Parathyroid adenoma (tissue), 2 donors: ENCODE results near the gene MTUS2.

ENCODE experiments used
- H2AFZ ChIP-seq: fragments of 300-600 bp; sonication (generic); one replicate; pipeline ENCODE4 v1.7.0; 2017; ENCODE audit warnings: antibody characterized with exemption, mild to moderate bottlenecking
- H3K27ac ChIP-seq: fragments of 300-600 bp; sonication (generic); one replicate; pipeline ENCODE4 v1.7.0; 2017
- H3K27me3 ChIP-seq: fragments of 300-600 bp; sonication (generic); one replicate; pipeline ENCODE4 v1.7.0; 2017; ENCODE audit warnings: low read length; ENCODE audit not compliant: control insufficient read depth, insufficient read depth
- H3K36me3 ChIP-seq: fragments of 300-600 bp; sonication (generic); one replicate; pipeline ENCODE4 v1.7.0; 2017; ENCODE audit warnings: low read length; ENCODE audit not compliant: control insufficient read depth, insufficient read depth
- H3K4me1 ChIP-seq: fragments of 300-600 bp; sonication (generic); one replicate; pipeline ENCODE4 v1.7.0; 2017; ENCODE audit warnings: control low read depth
- H3K4me2 ChIP-seq: fragments of 300-600 bp; sonication (generic); one replicate; pipeline ENCODE4 v1.7.0; 2017; ENCODE audit warnings: low read length
- H3K4me3 ChIP-seq: fragments of 300-600 bp; sonication (generic); one replicate; pipeline ENCODE4 v1.7.0; 2017; ENCODE audit warnings: low read depth, low read length
- H3K79me2 ChIP-seq: fragments of 300-600 bp; sonication (generic); one replicate; pipeline ENCODE4 v1.7.0; 2017; ENCODE audit warnings: control low read depth
- H3K9ac ChIP-seq: fragments of 300-600 bp; sonication (generic); one replicate; pipeline ENCODE4 v1.7.0; 2017; ENCODE audit warnings: mild to moderate bottlenecking
- H3K9me3 ChIP-seq: fragments of 300-600 bp; sonication (generic); one replicate; pipeline ENCODE4 v1.7.0; 2017; ENCODE audit warnings: low read length; ENCODE audit not compliant: control insufficient read depth
- CTCF ChIP-seq: fragments of 300-600 bp; sonication (generic); IDR thresholded peaks from one replicate; pipeline ENCODE4 v1.7.0; 2017; ENCODE audit warnings: antibody characterized with exemption, mild to moderate bottlenecking
- donor health status: primary hyperparathyroidism.

Gene MTUS2

GRCh38 chr13:29005035-29005762 is 185.1 kb downstream of the MTUS2 start:
- H3K36me3 ChIP-seq, result no peaks in the 10 kb centered on the region
- no peak overlapping the region for H3K27ac ChIP-seq
- H3K4me1 ChIP-seq, result no peaks in the 10 kb centered on the region
- no peak overlapping the region for H3K4me3 ChIP-seq
- no peaks in the 10 kb centered on the region for H3K9me3 ChIP-seq
- no peak overlapping the region for H2AFZ ChIP-seq
- H3K27me3 ChIP-seq, result peaks cover 4% of the 10 kb centered on the region
- no peak overlapping the region for H3K4me2 ChIP-seq
- TF ChIP-seq CTCF, result no peak
- H3K9ac ChIP-seq, result no peak overlapping the region
- H3K79me2 ChIP-seq, result no peaks in the 10 kb centered on the region

- H3K27me3 ChIP-seq, result peaks cover 4% of the 10 kb centered on the region
- TF ChIP-seq CTCF, result no peak
- H3K9ac ChIP-seq, result no peak overlapping the region
- no peak overlapping the region for H3K4me2 ChIP-seq
- no peak overlapping the region for H3K27ac ChIP-seq
- H3K4me1 ChIP-seq, result no peaks in the 10 kb centered on the region
- H3K36me3 ChIP-seq, result no peaks in the 10 kb centered on the region
- no peaks in the 10 kb centered on the region for H3K9me3 ChIP-seq
- H3K4me3 ChIP-seq, result no peak overlapping the region
- no peaks in the 10 kb centered on the region for H3K79me2 ChIP-seq
- no peak overlapping the region for H2AFZ ChIP-seq
Measured at GRCh38 chr13:29005763-29006120, 185.6 kb downstream of the MTUS2 start.

GRCh38 chr13:29006359-29006850 is 186.3 kb downstream of the MTUS2 start:
- no peak for TF ChIP-seq CTCF
- no peak overlapping the region for H3K9ac ChIP-seq
- no peaks in the 10 kb centered on the region for H3K9me3 ChIP-seq
- H3K4me1 ChIP-seq, result no peaks in the 10 kb centered on the region
- no peak overlapping the region for H3K4me2 ChIP-seq
- H3K36me3 ChIP-seq, result no peaks in the 10 kb centered on the region
- H2AFZ ChIP-seq, result no peak overlapping the region
- H3K27ac ChIP-seq, result no peak overlapping the region
- H3K27me3 ChIP-seq, result no peaks in the 10 kb centered on the region
- H3K79me2 ChIP-seq, result no peaks in the 10 kb centered on the region
- no peak overlapping the region for H3K4me3 ChIP-seq

GRCh38 chr13:29008296-29008695 is 188.2 kb downstream of the MTUS2 start:
- no peaks in the 10 kb centered on the region for H3K27me3 ChIP-seq
- H2AFZ ChIP-seq, result no peak overlapping the region
- H3K79me2 ChIP-seq, result no peaks in the 10 kb centered on the region
- no peaks in the 10 kb centered on the region for H3K9me3 ChIP-seq
- TF ChIP-seq CTCF, result no peak
- no peaks in the 10 kb centered on the region for H3K4me1 ChIP-seq
- H3K36me3 ChIP-seq, result no peaks in the 10 kb centered on the region
- no peak overlapping the region for H3K27ac ChIP-seq
- H3K4me2 ChIP-seq, result no peak overlapping the region
- no peak overlapping the region for H3K4me3 ChIP-seq
- H3K9ac ChIP-seq, result no peak overlapping the region

GRCh38 chr13:29020314-29020713 is 200.2 kb downstream of the MTUS2 start:
- Histone ChIP-seq H3K4me2 (no peak overlapping the region), H3K27me3 (no peaks in the 10 kb centered on the region), H3K9ac (no peak overlapping the region), H3K4me3 (no peak overlapping the region), H3K79me2 (no peaks in the 10 kb centered on the region), H3K9me3 (no peaks in the 10 kb centered on the region), H3K27ac (no peak overlapping the region), H3K36me3 (no peaks in the 10 kb centered on the region), H3K4me1 (no peaks in the 10 kb centered on the region), H2AFZ (no peak overlapping the region)
- TF ChIP-seq CTCF, result no peak
